Thyroid gland (tissue), 4 donors: Measurements from ENCODE around the gene ABCC8. TPM values are rescaled to one million over a fixed set of nuclear protein-coding genes. Genes with fewer than 3 reads are reported as not detected.
A peak's percentile ranks its signal among the peaks of the same experiment; 100 is the strongest.

ENCODE experiments used
- DNase-seq, 2 donors: peaks; one replicate each; pipeline ENCODE4 v3.0.0-alpha.2; 2019
- H3K27ac ChIP-seq, 3 donors: fragments of 200-600 bp; sonication (generic); 1 replicate in 2 of 3; 2 replicates in 1 of 3; pipeline ENCODE4 v1.5.1; 2016 to 2019; ENCODE audit warnings: mild to moderate bottlenecking in 1 of 3, moderate library complexity in 1 of 3
- H3K27me3 ChIP-seq: fragments of 200-600 bp; sonication (generic); one replicate; pipeline ENCODE4 v1.5.1; 2019
- H3K36me3 ChIP-seq, 2 donors: fragments of 200-600 bp; sonication (generic); one replicate each; pipeline ENCODE4 v1.5.1; 2016 to 2019
- H3K4me1 ChIP-seq, 2 donors: fragments of 200-600 bp; sonication (generic); one replicate each; pipeline ENCODE4 v1.5.1; 2017 to 2019
- H3K4me3 ChIP-seq, 3 donors: fragments of 200-600 bp; sonication (generic); replicated peaks in 1 of 3; 1 replicate in 2 of 3; 2 replicates in 1 of 3; pipeline ENCODE4 v1.5.1; 2016; ENCODE audit warnings: mild to moderate bottlenecking in 1 of 3
- H3K9me3 ChIP-seq: fragments of 200-600 bp; sonication (generic); one replicate; pipeline ENCODE4 v1.5.1; 2017
- CTCF ChIP-seq, 6 experiments: fragments of 200-600 bp in 3 of 6; fragments of 450-650 bp in 3 of 6; sonication (generic) in 3 of 6; IDR thresholded peaks; one replicate each; pipeline ENCODE4 v1.5.1; 2016 to 2019; ENCODE audit warnings: antibody characterized with exemption in 6 of 6, mild to moderate bottlenecking in 2 of 6, inconsistent platforms in 1 of 6, moderate library complexity in 1 of 6
- POLR2A ChIP-seq, 2 donors: fragments of 450-650 bp; IDR thresholded peaks; one replicate each; pipeline ENCODE4 v1.6.1; 2017; ENCODE audit warnings: antibody characterized with exemption in 2 of 2, mild to moderate bottlenecking in 2 of 2, moderate library complexity in 1 of 2
- WGBS, 2 donors: methylation state at CpG; one replicate each; pipeline ENCODE4 v1.1.5; 2017; 5-methylcytosine and 5-hydroxymethylcytosine counted together
- intact Hi-C: fragments of 100-400 bp; cut with DNase I; formaldehyde crosslinking; loops from one replicate; pipeline ENCODE4 v1.15.1; 2023
- total RNA-seq, 4 donors: library from RNA; depleted of rRNA; stranded (reverse); fragments of >200 nt; gene quantifications; one replicate each; pipeline ENCODE4 v1.2.3, GENCODE V29; 2016

Gene ABCC8
- total RNA-seq, result 10 to 100 TPM; 10.9 to 19.1 (median 15.1) TPM

- Histone ChIP-seq H3K27ac (no peak within 1 kb of the TSS), H3K36me3 (no peaks in the 10 kb centered on the region), H3K27me3 (no peaks in the 10 kb centered on the region), H3K4me3 (peak within 1 kb of the TSS in 2 of 3 donors; percentile 37 to 38), H3K4me1 (peaks cover 8 to 13% of the 10 kb centered on the region in 2 donors), H3K9me3 (no peaks in the 10 kb centered on the region)
- TF ChIP-seq POLR2A (IDR thresholded peaks at IDR 0.05), result peak in 1 of 2 donors; percentile 18
- no peak for TF ChIP-seq CTCF (IDR thresholded peaks at IDR 0.05)
- DNase-seq, result peak; percentile 33 to 41
- WGBS, 2 donors, result 3% methylated on average over 25 to 31 of the region's 80 CpGs
- intact Hi-C loops, result no loop called here
Measured at GRCh38 chr11:17476317-17477083, at the start of gene ABCC8. TSS of gene ABCC8 (minus strand) at chr11:17476845. CDS start at chr11:17476776, 69 bp downstream.

GRCh38 chr11:17526326-17526725 is 49.7 kb upstream of the ABCC8 start:
- Histone ChIP-seq H3K27ac (peak overlapping the region in 1 of 3 donors; percentile 50), H3K9me3 (no peaks in the 10 kb centered on the region), H3K4me1 (peaks cover 0 to 27% of the 10 kb centered on the region in 2 donors), H3K4me3 (no peak overlapping the region), H3K27me3 (no peaks in the 10 kb centered on the region), H3K36me3 (no peaks in the 10 kb centered on the region)
- no peak for DNase-seq
- TF ChIP-seq CTCF (IDR thresholded peaks at IDR 0.05) (no peak), POLR2A (IDR thresholded peaks at IDR 0.05) (no peak)
- WGBS, 2 donors, result 74 to 88% methylated on average over 10 to 13 of the region's 13 CpGs
- intact Hi-C loops, result no loop called here

- Histone ChIP-seq H3K4me1 (peaks cover 0 to 27% of the 10 kb centered on the region in 2 donors), H3K36me3 (no peaks in the 10 kb centered on the region), H3K9me3 (no peaks in the 10 kb centered on the region), H3K27me3 (no peaks in the 10 kb centered on the region), H3K27ac (no peak overlapping the region), H3K4me3 (no peak overlapping the region)
- DNase-seq, result no peak
- TF ChIP-seq POLR2A (IDR thresholded peaks at IDR 0.05) (no peak), CTCF (IDR thresholded peaks at IDR 0.05) (no peak)
- WGBS, 2 donors, result 86 to 92% methylated on average over 4 of the region's 4 CpGs
- intact Hi-C loops, result no loop called here
Measured at GRCh38 chr11:17525570-17525969, 48.9 kb upstream of the ABCC8 start.

DNA sequence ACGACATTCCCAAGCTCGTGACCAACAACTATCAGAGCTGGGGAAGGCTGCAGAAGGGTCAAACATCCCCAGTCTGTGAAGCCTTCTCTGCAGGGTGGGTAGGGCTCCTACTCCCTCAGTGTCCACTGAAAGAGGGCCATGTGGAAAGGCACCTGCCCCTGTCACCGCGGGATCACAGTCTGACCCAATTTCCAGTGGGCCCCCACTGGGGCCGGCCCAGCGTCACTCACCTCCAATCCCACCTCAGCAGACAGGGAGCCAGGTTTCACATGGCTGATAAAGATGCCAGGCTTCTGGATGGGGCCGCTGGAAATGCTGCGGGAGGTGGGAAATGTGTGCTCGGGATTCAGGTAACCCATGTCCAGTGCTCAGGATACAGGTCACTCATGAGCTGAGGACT is 47.6 kb upstream of the ABCC8 start:
- TF ChIP-seq CTCF (IDR thresholded peaks at IDR 0.05) (no peak), POLR2A (IDR thresholded peaks at IDR 0.05) (no peak)
- Histone ChIP-seq H3K36me3 (no peaks in the 10 kb centered on the region), H3K4me3 (no peak overlapping the region), H3K27me3 (no peaks in the 10 kb centered on the region), H3K9me3 (no peaks in the 10 kb centered on the region), H3K4me1 (peaks cover 0 to 27% of the 10 kb centered on the region in 2 donors), H3K27ac (no peak overlapping the region)
- WGBS, 2 donors, result 92 to 96% methylated on average over 9 of the region's 9 CpGs
- intact Hi-C loops, result no loop called here
- DNase-seq, result no peak

DNA sequence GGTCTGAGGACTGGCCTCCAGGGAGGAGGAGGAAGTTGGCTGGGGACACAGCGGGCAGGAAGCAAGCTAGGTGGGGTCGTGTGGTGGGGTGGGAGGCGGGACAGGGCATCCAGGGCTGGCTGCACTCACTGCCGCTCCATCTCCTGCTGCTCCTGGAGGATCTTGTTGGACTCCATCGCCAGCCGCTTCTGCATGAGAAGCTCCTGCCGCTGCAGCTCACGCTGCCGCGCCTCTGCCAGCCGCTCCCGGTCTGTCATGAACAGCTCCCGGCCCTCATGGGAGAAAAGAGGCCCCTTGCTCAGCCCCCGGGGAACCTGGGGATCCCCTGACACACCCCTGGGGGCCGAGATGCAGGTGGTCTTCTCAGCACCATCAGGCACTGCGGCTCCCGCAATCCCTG is 46.0 kb upstream of the ABCC8 start:
- WGBS, 2 donors, result 91 to 92% methylated on average over 14 to 17 of the region's 17 CpGs
- no peak for DNase-seq
- Histone ChIP-seq H3K9me3 (no peaks in the 10 kb centered on the region), H3K4me1 (peaks cover 0 to 12% of the 10 kb centered on the region in 2 donors), H3K4me3 (no peak overlapping the region), H3K27ac (no peak overlapping the region), H3K27me3 (no peaks in the 10 kb centered on the region), H3K36me3 (no peaks in the 10 kb centered on the region)
- intact Hi-C loops, result no loop called here
- TF ChIP-seq POLR2A (IDR thresholded peaks at IDR 0.05), result no peak
- TF ChIP-seq CTCF (IDR thresholded peaks at IDR 0.05), result no peak
